Measurements from ENCODE around the gene SPATA32.

The SPATA32 gene

GRCh38 chr17:45246338-45246737, 15.6 kb downstream of the SPATA32 start:
- no peak for DNase-seq (ENCODE audit: low spot score)

GRCh38 chr17:45244725-45245656, 16.9 kb downstream of the SPATA32 start:
- no peak for DNase-seq (ENCODE audit: low spot score)

GRCh38 chr17:45243750-45244149, 18.1 kb downstream of the SPATA32 start:
- no peak for DNase-seq (ENCODE audit: low spot score)

GRCh38 chr17:45242029-45242414, 19.9 kb downstream of the SPATA32 start:
- no peak for DNase-seq (ENCODE audit: low spot score)

- DNase-seq (ENCODE audit: low spot score), result no peak
Observed at GRCh38 chr17:45241328-45242028, 20.4 kb downstream of the SPATA32 start.

GRCh38 chr17:45240905-45241327, 21.0 kb downstream of the SPATA32 start:
- no peak for DNase-seq (ENCODE audit: low spot score)

- no peak for DNase-seq (ENCODE audit: low spot score)
Observed at GRCh38 chr17:45238155-45238774, 23.6 kb downstream of the SPATA32 start.

- DNase-seq (ENCODE audit: low spot score), result no peak
Observed at GRCh38 chr17:45237686-45238085, 24.2 kb downstream of the SPATA32 start.

- DNase-seq (ENCODE audit: low spot score), result no peak
Observed at GRCh38 chr17:45236282-45236606, 25.6 kb downstream of the SPATA32 start.

GRCh38 chr17:45235416-45236281, 26.2 kb downstream of the SPATA32 start:
- DNase-seq (ENCODE audit: low spot score), result peak; percentile 77

- DNase-seq (ENCODE audit: low spot score), result peak; percentile 88
Observed at GRCh38 chr17:45234641-45235415, 27.1 kb downstream of the SPATA32 start.

- no peak for DNase-seq (ENCODE audit: low spot score)
Observed at GRCh38 chr17:45233423-45233924, 28.4 kb downstream of the SPATA32 start.

- no peak for DNase-seq (ENCODE audit: low spot score)
Observed at GRCh38 chr17:45232514-45233422, 29.1 kb downstream of the SPATA32 start.

GRCh38 chr17:45231481-45232116, 30.3 kb downstream of the SPATA32 start:
- DNase-seq (ENCODE audit: low spot score), result peak; percentile 90

GRCh38 chr17:45230787-45231480, 31.0 kb downstream of the SPATA32 start:
- no peak for DNase-seq (ENCODE audit: low spot score)

- DNase-seq (ENCODE audit: low spot score), result no peak
Observed at GRCh38 chr17:45230410-45230786, 31.5 kb downstream of the SPATA32 start.

GRCh38 chr17:45229681-45230409, 32.0 kb downstream of the SPATA32 start:
- no peak for DNase-seq (ENCODE audit: low spot score)

All from HuH-7.5 (cell line).